ENCODE measurements around the gene TWF1. TPM values are rescaled to one million over a fixed set of nuclear protein-coding genes. Genes with fewer than 3 reads are reported as not detected.

TWF1 gene
- total and polyA plus RNA-seq, 2 experiments from 2014 or later = 31.3 to 52.1 TPM

- no peak for TF ChIP-seq ZNF462 (CRISPR knock-in tag; IDR thresholded peaks at IDR 0.05)
- TF ChIP-seq JUNB (IDR thresholded peaks at IDR 0.05; ENCODE audit: unreplicated experiment) = no peak
- no peak for TF ChIP-seq NANOG (IDR thresholded peaks at IDR 0.05; ENCODE audit: borderline replicate concordance)
- no peak for TF ChIP-seq ETS1 (IDR thresholded peaks at IDR 0.05)
These were observed 29.1 kb upstream of the TWF1 start (continued) for GRCh38 chr12:43835264-43835655.

- no peak for ATAC-seq
- H3K27me3 Mint-ChIP-seq (ENCODE audit: insufficient read depth, low read depth, poor library complexity) = peaks cover 17% of the 10 kb centered on the region
- TF ChIP-seq ZNF462 (CRISPR knock-in tag; IDR thresholded peaks at IDR 0.05) = no peak
- no peak for TF ChIP-seq STAT1 (IDR thresholded peaks at IDR 0.05; ENCODE audit: unreplicated experiment)
These were observed 26.5 kb upstream of the TWF1 start for GRCh38 chr12:43832463-43833168.

More at GRCh38 chr12:43832463-43833168, 26.5 kb upstream of the TWF1 start:
- H4K20me1 ChIP-seq (replicated peaks; ENCODE audit: insufficient read depth) = no peaks in the 10 kb centered on the region
- no peaks in the 10 kb centered on the region for H3K9me2 ChIP-seq (ENCODE audit: insufficient read depth)
- H3K79me2 ChIP-seq (replicated peaks; ENCODE audit: insufficient read depth) = no peaks in the 10 kb centered on the region
- H3F3A ChIP-seq (replicated peaks; ENCODE audit: low read depth) = no peaks in the 10 kb centered on the region
- H3K4me1 Mint-ChIP-seq = peaks cover 7% of the 10 kb centered on the region; the same call in 2 of the 3 replicates
- no peak overlapping the region for H3K4me3 ChIP-seq
- H3K36me3 Mint-ChIP-seq (ENCODE audit: low read depth) = no peaks in the 10 kb centered on the region; the same call in 2 of the 3 replicates
- no peak overlapping the region for H3K27ac ChIP-seq (ENCODE audit: low read depth)
- no peaks in the 10 kb centered on the region for H3K36me3 ChIP-seq (ENCODE audit: insufficient read depth)
- H3K27me3 ChIP-seq (ENCODE audit: insufficient read depth) = peaks cover 34% of the 10 kb centered on the region
- H3K4me3 Mint-ChIP-seq = no peak overlapping the region
- H3K9me3 Mint-ChIP-seq = no peaks in the 10 kb centered on the region; the same call in 1 of the 3 replicates
- DNase-seq (ENCODE audit: low spot score) = no peak
- no peak overlapping the region for H3K4me2 ChIP-seq
- peaks cover 3% of the 10 kb centered on the region; the same call in 1 of the 2 replicates for H3K4me1 ChIP-seq (ENCODE audit: insufficient read depth)
- H2AFZ ChIP-seq = no peak overlapping the region
- no peak overlapping the region for H3K27ac Mint-ChIP-seq
